Activated CD8-positive, alpha-beta T cell treated with anti-CD3 and anti-CD28 coated beads for 36 hours (primary cell): ENCODE results near the gene PGS1. TPM values are rescaled to one million over a fixed set of nuclear protein-coding genes. Genes with fewer than 3 reads are reported as not detected.

Experiments used
- ATAC-seq: fragments of 200-7000 bp; cut with Tn5 transposase; one replicate; pipeline ENCODE4 v1.10.0; 2021; ENCODE audit warnings: mild to moderate bottlenecking, moderate library complexity
- CTCF ChIA-PET: fragments of 350-600 bp; sonication (Branson Sonifier 250); formaldehyde crosslinking; loops from one replicate; lab custom pipeline; 2021; ENCODE audit warnings: antibody characterized with exemption; lab: Charles Lee
- POLR2A ChIA-PET: fragments of 350-600 bp; sonication (Branson Sonifier 250); formaldehyde crosslinking; loops from one replicate; lab custom pipeline; 2021; ENCODE audit warnings: antibody characterized with exemption; lab: Charles Lee
- DNase-seq: peaks from one replicate; pipeline ENCODE4 v3.0.0-alpha.2; 2020
- H3K27ac Mint-ChIP-seq: one replicate; pipeline ENCODE4 v1.8.0; 2021; ENCODE audit warnings: mild to moderate bottlenecking, mixed read lengths
- H3K27me3 Mint-ChIP-seq: one replicate; pipeline ENCODE4 v1.8.0; 2021; ENCODE audit warnings: mixed read lengths
- H3K36me3 Mint-ChIP-seq: one replicate; pipeline ENCODE4 v1.8.0; 2021; ENCODE audit warnings: low read depth, mixed read lengths
- H3K4me1 Mint-ChIP-seq: one replicate; pipeline ENCODE4 v1.8.0; 2021; ENCODE audit warnings: low read depth, mixed read lengths
- H3K4me3 Mint-ChIP-seq: one replicate; pipeline ENCODE4 v1.8.0; 2021; ENCODE audit warnings: mild to moderate bottlenecking, moderate library complexity, mixed read lengths
- H3K9me3 Mint-ChIP-seq: one replicate; pipeline ENCODE4 v1.8.0; 2021; ENCODE audit warnings: mixed read lengths
- intact Hi-C: fragments of 100-400 bp; cut with micrococcal nuclease; formaldehyde crosslinking; loops from one replicate; pipeline ENCODE4 v1.10.0; 2022
- total RNA-seq, 2 experiments: library from RNA; stranded (reverse); gene quantifications; one replicate each; pipeline ENCODE4 v1.2.3, GENCODE V29; 2021
- TF ChIP-seq, protein P1 (sequence below): fragments of 200-600 bp; IDR thresholded peaks from one replicate; pipeline ENCODE4 v1.8.0; 2022; ENCODE audit warnings: antibody characterized with exemption, mild to moderate bottlenecking

The PGS1 gene
- total RNA-seq, 2 experiments from 2014 or later = 42.1 to 43.3 TPM

DNA sequence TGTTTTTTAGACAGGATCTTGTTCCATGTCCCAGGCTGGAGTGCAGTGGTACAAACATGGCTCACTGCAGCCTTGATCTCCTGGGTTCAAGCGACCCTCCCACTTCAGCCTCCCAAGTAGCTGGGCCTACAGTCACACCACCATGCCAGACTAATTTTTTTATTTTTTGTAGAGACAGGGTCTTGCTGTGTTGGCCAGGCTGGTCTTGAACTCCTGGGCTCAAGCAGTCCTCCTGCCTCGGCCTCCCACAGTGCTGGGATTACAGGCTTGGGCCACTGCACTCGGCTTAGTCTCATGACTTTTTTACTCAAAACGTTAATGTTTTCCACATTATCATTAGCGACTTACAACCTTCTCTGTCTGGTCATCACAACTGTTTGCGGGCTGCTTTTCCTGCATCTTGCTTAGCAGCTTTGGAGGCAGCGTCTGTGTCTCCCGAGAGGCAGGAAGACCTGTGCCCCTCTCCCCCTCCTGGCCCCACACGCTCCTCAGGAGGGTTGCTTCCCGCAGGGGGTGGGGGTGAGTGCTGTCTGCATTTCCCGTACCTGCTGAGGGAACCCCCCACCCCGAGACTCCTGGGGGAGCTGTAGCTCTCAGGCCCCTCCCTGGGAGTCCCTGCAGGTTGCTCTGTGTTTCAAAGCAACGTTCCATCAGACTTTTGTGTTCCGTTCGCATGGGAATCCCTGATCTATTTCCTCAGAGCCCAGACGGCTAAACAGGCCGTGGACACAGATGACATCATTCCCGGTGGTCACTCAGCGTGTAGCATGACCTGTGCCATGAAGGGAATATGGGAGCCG is 52.6 kb downstream of the PGS1 start:
- intact Hi-C loops = no loop called here
- ATAC-seq (no peak), DNase-seq (no peak)
- H3K4me1 Mint-ChIP-seq = no peaks in the 10 kb centered on the region
- no peak overlapping the region for H3K27ac Mint-ChIP-seq
- H3K27me3 Mint-ChIP-seq = no peaks in the 10 kb centered on the region
- TF ChIP-seq, protein P1, sequence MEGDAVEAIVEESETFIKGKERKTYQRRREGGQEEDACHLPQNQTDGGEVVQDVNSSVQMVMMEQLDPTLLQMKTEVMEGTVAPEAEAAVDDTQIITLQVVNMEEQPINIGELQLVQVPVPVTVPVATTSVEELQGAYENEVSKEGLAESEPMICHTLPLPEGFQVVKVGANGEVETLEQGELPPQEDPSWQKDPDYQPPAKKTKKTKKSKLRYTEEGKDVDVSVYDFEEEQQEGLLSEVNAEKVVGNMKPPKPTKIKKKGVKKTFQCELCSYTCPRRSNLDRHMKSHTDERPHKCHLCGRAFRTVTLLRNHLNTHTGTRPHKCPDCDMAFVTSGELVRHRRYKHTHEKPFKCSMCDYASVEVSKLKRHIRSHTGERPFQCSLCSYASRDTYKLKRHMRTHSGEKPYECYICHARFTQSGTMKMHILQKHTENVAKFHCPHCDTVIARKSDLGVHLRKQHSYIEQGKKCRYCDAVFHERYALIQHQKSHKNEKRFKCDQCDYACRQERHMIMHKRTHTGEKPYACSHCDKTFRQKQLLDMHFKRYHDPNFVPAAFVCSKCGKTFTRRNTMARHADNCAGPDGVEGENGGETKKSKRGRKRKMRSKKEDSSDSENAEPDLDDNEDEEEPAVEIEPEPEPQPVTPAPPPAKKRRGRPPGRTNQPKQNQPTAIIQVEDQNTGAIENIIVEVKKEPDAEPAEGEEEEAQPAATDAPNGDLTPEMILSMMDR = no peak
- H3K36me3 Mint-ChIP-seq = peaks cover 8% of the 10 kb centered on the region
- no peak overlapping the region for H3K4me3 Mint-ChIP-seq
- H3K9me3 Mint-ChIP-seq = no peaks in the 10 kb centered on the region
- CTCF ChIA-PET = interaction anchor here (0.6 to 1.5 kb wide), 3 partner anchors 9 to 172 kb away, joined by 3 to 5 read pairs (median 3); no protein-coding TSS in a partner anchor
- POLR2A ChIA-PET = no interaction called here

DNA sequence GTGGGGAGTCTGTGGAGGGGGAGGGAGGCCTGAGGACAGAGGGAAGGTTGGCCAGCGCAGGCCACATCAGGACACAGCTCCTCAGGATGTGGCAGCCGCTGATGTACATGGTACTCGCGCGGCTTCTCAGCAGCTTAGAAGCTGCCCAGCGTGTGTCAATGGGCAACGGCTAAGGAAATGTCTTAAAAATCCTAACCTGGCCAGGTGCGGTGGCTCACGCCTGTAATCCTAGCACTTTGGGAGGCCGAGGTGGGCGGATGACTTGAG is 53.2 kb downstream of the PGS1 start:
- peaks cover 8% of the 10 kb centered on the region for H3K36me3 Mint-ChIP-seq
- H3K27me3 Mint-ChIP-seq = no peaks in the 10 kb centered on the region
- H3K4me1 Mint-ChIP-seq = no peaks in the 10 kb centered on the region
- H3K9me3 Mint-ChIP-seq = no peaks in the 10 kb centered on the region
- H3K27ac Mint-ChIP-seq = no peak overlapping the region
- ATAC-seq = no peak
- intact Hi-C loops = no loop called here
- CTCF ChIA-PET = interaction anchor here (0.6 to 1.5 kb wide), 2 partner anchors 71 to 173 kb away, joined by 3 read pairs; no protein-coding TSS in a partner anchor
- no peak overlapping the region for H3K4me3 Mint-ChIP-seq
- no peak for DNase-seq
- POLR2A ChIA-PET = interaction anchor here (1.2 kb wide), 1 partner anchor 15 kb away, joined by 3 read pairs; no protein-coding TSS in a partner anchor
- TF ChIP-seq, protein P1 = no peak

DNA sequence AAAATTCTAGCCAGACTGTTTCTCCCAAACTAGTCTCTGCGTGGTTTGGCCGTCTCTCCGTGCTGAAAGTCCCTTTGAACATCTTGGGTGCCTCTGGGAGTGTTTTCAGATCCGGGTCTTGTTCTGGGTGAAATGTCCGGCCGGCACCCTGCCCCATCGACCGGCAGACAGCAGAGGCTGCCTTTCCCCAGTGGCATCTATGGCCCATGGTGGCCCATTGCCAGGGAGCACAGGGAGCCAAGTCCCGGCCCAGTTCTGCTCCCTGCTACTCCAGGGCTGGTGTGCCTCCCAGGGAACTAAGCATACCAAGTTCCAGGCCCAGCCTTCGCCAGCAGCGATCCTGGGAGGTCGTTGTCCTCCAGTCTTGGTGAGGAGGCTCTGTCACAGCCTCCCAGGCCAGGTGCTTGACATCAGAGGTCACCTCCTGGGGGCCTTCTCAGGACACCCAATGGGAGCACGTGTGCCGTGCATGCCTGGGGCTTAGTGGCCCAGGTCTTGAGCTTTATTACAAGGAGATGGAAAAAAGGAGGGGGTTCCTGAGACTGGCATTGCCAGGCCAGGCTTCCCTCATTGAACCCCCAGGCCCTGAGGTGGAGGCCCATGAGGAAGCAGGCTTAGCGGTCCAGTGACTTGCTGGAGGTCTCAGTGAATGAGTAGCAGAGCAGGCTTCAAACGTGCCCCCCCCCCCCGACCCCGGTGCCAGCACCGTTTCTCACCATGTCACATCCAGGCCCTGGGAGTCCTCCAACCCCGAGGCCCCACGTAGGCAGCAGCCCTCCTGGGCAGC is 54.0 kb downstream of the PGS1 start:
- intact Hi-C loops = no loop called here
- POLR2A ChIA-PET = interaction anchor here (1.2 kb wide), 1 partner anchor 16 kb away, joined by 3 read pairs; no protein-coding TSS in a partner anchor
- Mint-ChIP-seq H3K4me3 (no peak overlapping the region), H3K27ac (no peak overlapping the region), H3K27me3 (no peaks in the 10 kb centered on the region), H3K36me3 (peaks cover 8% of the 10 kb centered on the region), H3K4me1 (no peaks in the 10 kb centered on the region), H3K9me3 (no peaks in the 10 kb centered on the region)
- TF ChIP-seq, protein P1 = no peak
- no peak for ATAC-seq
- CTCF ChIA-PET = interaction anchor here (0.7 to 1.5 kb wide), 2 partner anchors 13 to 72 kb away, joined by 3 read pairs; no protein-coding TSS in a partner anchor
- DNase-seq = no peak

GRCh38 chr17:78433013-78433727 is 54.7 kb downstream of the PGS1 start:
- DNase-seq = no peak
- ChIA-PET CTCF (interaction anchor here (0.7 kb wide), 1 partner anchor 12 kb away, joined by 3 read pairs; no protein-coding TSS in a partner anchor), POLR2A (interaction anchor here (1.2 kb wide), 1 partner anchor 17 kb away, joined by 3 read pairs; no protein-coding TSS in a partner anchor)
- intact Hi-C loops = no loop called here
- Mint-ChIP-seq H3K27me3 (no peaks in the 10 kb centered on the region), H3K4me1 (no peaks in the 10 kb centered on the region), H3K27ac (no peak overlapping the region), H3K4me3 (no peak overlapping the region), H3K36me3 (peaks cover 8% of the 10 kb centered on the region), H3K9me3 (no peaks in the 10 kb centered on the region)
- no peak for ATAC-seq
- TF ChIP-seq, protein P1 = no peak
